Left lung (tissue), 10 donors: Measurements from ENCODE around the gene COG4. TPM values are rescaled to one million over a fixed set of nuclear protein-coding genes. Genes with fewer than 3 reads are reported as not detected.

Experiments used
- ATAC-seq: fragments of 200-7000 bp; cut with Tn5 transposase; one replicate; pipeline ENCODE4 v1.9.1; 2020; ENCODE audit warnings: moderate library complexity
- DNase-seq, 4 donors: peaks; one replicate each; pipeline ENCODE4 v3.0.0-alpha.2; 2013 to 2020
- H3K27ac ChIP-seq, 2 donors: fragments of 200-600 bp; sonication (generic) in 1 of 2; one replicate each; pipeline versions ENCODE4 v1.5.0 to v1.8.0; 2020 to 2021
- H3K27me3 ChIP-seq, 2 donors: fragments of 200-600 bp; sonication (generic) in 1 of 2; one replicate each; pipeline versions ENCODE4 v1.5.0 to v1.8.0; 2020 to 2021
- H3K36me3 ChIP-seq, 2 donors: fragments of 200-600 bp; sonication (generic) in 1 of 2; one replicate each; pipeline versions ENCODE4 v1.5.0 to v1.8.0; 2020 to 2021
- H3K4me1 ChIP-seq, 2 donors: fragments of 200-600 bp; one replicate each; pipeline ENCODE4 v1.8.0; 2021
- H3K4me3 ChIP-seq, 2 donors: fragments of 200-600 bp; sonication (generic) in 1 of 2; one replicate each; pipeline versions ENCODE4 v1.5.0 to v1.8.0; 2020 to 2021; ENCODE audit warnings: mild to moderate bottlenecking in 1 of 2
- H3K9me3 ChIP-seq, 2 donors: fragments of 200-600 bp; sonication (generic) in 1 of 2; one replicate each; pipeline versions ENCODE4 v1.5.0 to v1.8.0; 2020 to 2021
- CTCF ChIP-seq, 2 donors: fragments of 200-600 bp; sonication (generic) in 1 of 2; IDR thresholded peaks; one replicate each; pipeline versions ENCODE4 v1.5.0 to v1.8.0; 2021; ENCODE audit warnings: antibody characterized with exemption in 2 of 2
- intact Hi-C, 2 donors: fragments of 100-400 bp; cut with DNase I; formaldehyde crosslinking; loops; one replicate each; pipeline versions ENCODE4 v1.11.2 to v1.14.2; 2022
- polyA plus RNA-seq, 6 donors: library from polyadenylated mRNA; unstranded; fragments of 120-200 nt; gene quantifications; one replicate each; pipeline ENCODE4 v1.2.1, GENCODE V29; 2013; ENCODE audit not compliant: insufficient read length in 6 of 6
- total RNA-seq, 2 donors: library from RNA; stranded (reverse); fragmentation: NEBNext Ultra II Directional; extraction: Animal tissue kit (Norgen Biotek cat#: 25700); gene quantifications; one replicate each; pipeline ENCODE4 v1.2.1, GENCODE V29; 2021
- donor health status: DM: no; HTN: yes; CAD: no.
- donor health status: DM: no; HTN: no; CAD: no.

Gene COG4
- total and polyA plus RNA-seq, 8 donors: 56.0 to 66.7 (median 59.1) TPM

GRCh38 chr16:70472786-70473433 is 50.4 kb downstream of the COG4 start:
- H3K36me3 ChIP-seq: peaks cover 0 to 49% of the 10 kb centered on the region in 2 donors

GRCh38 chr16:70470927-70471341 is 52.4 kb downstream of the COG4 start:
- Histone ChIP-seq H3K9me3 (no peaks in the 10 kb centered on the region), H3K4me3 (no peak overlapping the region), H3K27ac (no peak overlapping the region), H3K4me1 (no peaks in the 10 kb centered on the region), H3K36me3 (peaks cover 0 to 57% of the 10 kb centered on the region in 2 donors), H3K27me3 (no peaks in the 10 kb centered on the region)
- intact Hi-C loops: loop anchor here in 1 of 2 donors (10.0 kb wide), 1 partner anchor 76 kb away; no protein-coding TSS in a partner anchor
- DNase-seq: peak in 2 of 4 donors; percentile 32 to 87
- peak; percentile 20 to 36 for TF ChIP-seq CTCF (IDR thresholded peaks at IDR 0.05)
- ATAC-seq: peak; percentile 74

More at GRCh38 chr16:70472786-70473433, 50.4 kb downstream of the COG4 start:
- no peak overlapping the region for H3K27ac ChIP-seq
- H3K4me3 ChIP-seq: no peak overlapping the region
- intact Hi-C loops: loop anchor here in 1 of 2 donors (10.0 kb wide), 1 partner anchor 78 kb away; no protein-coding TSS in a partner anchor
- H3K27me3 ChIP-seq: no peaks in the 10 kb centered on the region
- no peak for DNase-seq
- no peak for ATAC-seq
- H3K4me1 ChIP-seq: peaks cover 0 to 4% of the 10 kb centered on the region in 2 donors
- no peak for TF ChIP-seq CTCF (IDR thresholded peaks at IDR 0.05)
- H3K9me3 ChIP-seq: no peaks in the 10 kb centered on the region

- intact Hi-C loops: loop anchor here in 1 of 2 donors (10.0 kb wide), 1 partner anchor 76 kb away; no protein-coding TSS in a partner anchor
- H3K4me1 ChIP-seq: no peaks in the 10 kb centered on the region
- no peak for ATAC-seq
- H3K9me3 ChIP-seq: no peaks in the 10 kb centered on the region
- peak in 1 of 4 donors; percentile 38 for DNase-seq
- no peak overlapping the region for H3K27ac ChIP-seq
- no peak for TF ChIP-seq CTCF (IDR thresholded peaks at IDR 0.05)
- no peaks in the 10 kb centered on the region for H3K27me3 ChIP-seq
- no peak overlapping the region for H3K4me3 ChIP-seq
- peaks cover 0 to 57% of the 10 kb centered on the region in 2 donors for H3K36me3 ChIP-seq
Measured at GRCh38 chr16:70470141-70470926, 53.0 kb downstream of the COG4 start.

GRCh38 chr16:70468776-70469525 is 54.4 kb downstream of the COG4 start:
- ATAC-seq (no peak), DNase-seq (peak in 1 of 4 donors; percentile 68)
- no peaks in the 10 kb centered on the region for H3K27me3 ChIP-seq
- peaks cover 0 to 57% of the 10 kb centered on the region in 2 donors for H3K36me3 ChIP-seq
- TF ChIP-seq CTCF (IDR thresholded peaks at IDR 0.05): no peak
- no peak overlapping the region for H3K27ac ChIP-seq
- no peaks in the 10 kb centered on the region for H3K9me3 ChIP-seq
- intact Hi-C loops: no loop called here
- no peaks in the 10 kb centered on the region for H3K4me1 ChIP-seq
- H3K4me3 ChIP-seq: no peak overlapping the region
